ENCODE measurements around the gene FMNL2. TPM values are rescaled to one million over a fixed set of nuclear protein-coding genes. Genes with fewer than 3 reads are reported as not detected.
A peak's percentile ranks its signal among the peaks of the same experiment; 100 is the strongest.

Gene FMNL2
- total RNA-seq, 1 donor from 2014 or later = 34.3 TPM

DNA sequence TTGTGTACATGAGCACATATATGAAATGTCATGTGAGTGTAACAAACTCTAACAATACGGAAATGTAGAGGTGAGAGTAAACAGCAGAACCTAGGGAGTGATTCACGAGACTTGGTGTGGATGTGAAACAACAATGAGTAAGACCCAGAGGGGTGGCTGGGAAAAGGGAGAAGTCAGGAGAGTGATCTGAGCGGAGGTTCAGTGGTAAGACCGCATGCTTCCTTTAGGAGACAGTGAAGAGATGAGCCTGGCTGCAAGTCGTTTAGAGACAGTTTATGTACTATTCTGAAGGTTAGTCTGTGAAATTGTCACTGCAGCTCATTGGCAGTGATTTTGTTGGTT lies 231.7 kb downstream of the FMNL2 start:
- Mint-ChIP-seq H3K4me1 (ENCODE audit: low read depth, unreplicated experiment) (peaks cover 23% of the 10 kb centered on the region), H3K9me3 (ENCODE audit: unreplicated experiment) (no peaks in the 10 kb centered on the region), H3K4me3 (ENCODE audit: unreplicated experiment) (no peak overlapping the region), H3K36me3 (ENCODE audit: low read depth, unreplicated experiment) (peaks cover 8% of the 10 kb centered on the region), H3K27ac (ENCODE audit: unreplicated experiment) (peak overlapping the region; percentile 22), H3K27me3 (ENCODE audit: low read depth, unreplicated experiment) (no peaks in the 10 kb centered on the region)
- no peaks in the 10 kb centered on the region for H3K79me2 ChIP-seq (ENCODE audit: insufficient read depth, low read length)
- no peak overlapping the region for H2AFZ ChIP-seq (ENCODE audit: low read depth, low read length)
- no peaks in the 10 kb centered on the region for H3K27me3 ChIP-seq (ENCODE audit: insufficient read depth, low read length)
- H3K4me1 ChIP-seq (ENCODE audit: insufficient read depth, low read length) = peaks cover 18% of the 10 kb centered on the region
- FAIRE-seq (peak; percentile 86), DNase-seq (ENCODE audit: low read depth) (peak; percentile 55)
- peaks cover 3% of the 10 kb centered on the region for H3K36me3 ChIP-seq (ENCODE audit: insufficient read depth, low read length)
- H3K4me2 ChIP-seq (ENCODE audit: low read length) = peak overlapping the region; percentile 45
- H3K4me3 ChIP-seq (ENCODE audit: insufficient read depth, low read depth, low read length) = no peak overlapping the region
- H3K9ac ChIP-seq (ENCODE audit: low read length) = no peak overlapping the region
- H4K20me1 ChIP-seq (ENCODE audit: insufficient read depth, low read length) = no peaks in the 10 kb centered on the region
- H3K27ac ChIP-seq (ENCODE audit: low read depth, low read length) = no peak overlapping the region
- no peaks in the 10 kb centered on the region for H3K9me3 ChIP-seq (ENCODE audit: insufficient read depth, low read depth, low read length)
- TF ChIP-seq, protein P1, sequence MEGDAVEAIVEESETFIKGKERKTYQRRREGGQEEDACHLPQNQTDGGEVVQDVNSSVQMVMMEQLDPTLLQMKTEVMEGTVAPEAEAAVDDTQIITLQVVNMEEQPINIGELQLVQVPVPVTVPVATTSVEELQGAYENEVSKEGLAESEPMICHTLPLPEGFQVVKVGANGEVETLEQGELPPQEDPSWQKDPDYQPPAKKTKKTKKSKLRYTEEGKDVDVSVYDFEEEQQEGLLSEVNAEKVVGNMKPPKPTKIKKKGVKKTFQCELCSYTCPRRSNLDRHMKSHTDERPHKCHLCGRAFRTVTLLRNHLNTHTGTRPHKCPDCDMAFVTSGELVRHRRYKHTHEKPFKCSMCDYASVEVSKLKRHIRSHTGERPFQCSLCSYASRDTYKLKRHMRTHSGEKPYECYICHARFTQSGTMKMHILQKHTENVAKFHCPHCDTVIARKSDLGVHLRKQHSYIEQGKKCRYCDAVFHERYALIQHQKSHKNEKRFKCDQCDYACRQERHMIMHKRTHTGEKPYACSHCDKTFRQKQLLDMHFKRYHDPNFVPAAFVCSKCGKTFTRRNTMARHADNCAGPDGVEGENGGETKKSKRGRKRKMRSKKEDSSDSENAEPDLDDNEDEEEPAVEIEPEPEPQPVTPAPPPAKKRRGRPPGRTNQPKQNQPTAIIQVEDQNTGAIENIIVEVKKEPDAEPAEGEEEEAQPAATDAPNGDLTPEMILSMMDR (IDR thresholded peaks at IDR 0.05; ENCODE audit: insufficient read depth, low read depth, low read length) = no peak
- TF ChIP-seq EZH2 (IDR thresholded peaks at IDR 0.05; ENCODE audit: insufficient read depth, low read length) = no peak

DNA sequence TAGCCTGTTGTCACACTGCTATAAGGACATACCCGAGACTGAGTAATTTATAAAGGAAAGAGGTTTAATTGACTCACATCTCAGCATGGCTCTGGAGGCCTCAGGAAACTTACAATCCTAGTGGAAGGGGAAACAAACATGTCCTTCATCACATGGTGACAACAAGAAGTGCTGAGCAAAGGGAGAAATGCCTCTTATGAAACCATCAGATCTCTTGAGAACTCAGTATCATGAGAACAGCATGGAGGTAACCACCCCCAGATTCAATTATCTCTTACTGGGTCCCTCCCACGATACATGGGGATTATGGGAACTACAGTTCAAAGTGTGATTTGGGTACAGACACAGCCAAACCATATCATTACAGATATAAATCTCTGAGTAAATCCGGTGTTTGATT lies 233.6 kb downstream of the FMNL2 start:
- H3K4me2 ChIP-seq (ENCODE audit: low read length) = no peak overlapping the region
- H2AFZ ChIP-seq (ENCODE audit: low read depth, low read length) = no peak overlapping the region
- no peak overlapping the region for H3K27ac Mint-ChIP-seq (ENCODE audit: unreplicated experiment)
- no peaks in the 10 kb centered on the region for H3K27me3 Mint-ChIP-seq (ENCODE audit: low read depth, unreplicated experiment)
- no peaks in the 10 kb centered on the region for H3K79me2 ChIP-seq (ENCODE audit: insufficient read depth, low read length)
- peaks cover 31% of the 10 kb centered on the region for H3K4me1 Mint-ChIP-seq (ENCODE audit: low read depth, unreplicated experiment)
- H3K4me3 Mint-ChIP-seq (ENCODE audit: unreplicated experiment) = no peak overlapping the region
- no peak for FAIRE-seq
- DNase-seq (ENCODE audit: low read depth) = no peak
- H4K20me1 ChIP-seq (ENCODE audit: insufficient read depth, low read length) = no peaks in the 10 kb centered on the region
- H3K9me3 Mint-ChIP-seq (ENCODE audit: unreplicated experiment) = no peaks in the 10 kb centered on the region
- H3K9ac ChIP-seq (ENCODE audit: low read length) = no peak overlapping the region
- peaks cover 24% of the 10 kb centered on the region for H3K4me1 ChIP-seq (ENCODE audit: insufficient read depth, low read length)
- H3K4me3 ChIP-seq (ENCODE audit: insufficient read depth, low read depth, low read length) = no peak overlapping the region
- peaks cover 8% of the 10 kb centered on the region for H3K36me3 Mint-ChIP-seq (ENCODE audit: low read depth, unreplicated experiment)
- H3K27me3 ChIP-seq (ENCODE audit: insufficient read depth, low read length) = no peaks in the 10 kb centered on the region
- TF ChIP-seq EZH2 (IDR thresholded peaks at IDR 0.05; ENCODE audit: insufficient read depth, low read length) = no peak
- TF ChIP-seq, protein P1 (IDR thresholded peaks at IDR 0.05; ENCODE audit: insufficient read depth, low read depth, low read length) = no peak
- no peaks in the 10 kb centered on the region for H3K9me3 ChIP-seq (ENCODE audit: insufficient read depth, low read depth, low read length)
- H3K36me3 ChIP-seq (ENCODE audit: insufficient read depth, low read length) = no peaks in the 10 kb centered on the region
- H3K27ac ChIP-seq (ENCODE audit: low read depth, low read length) = no peak overlapping the region

DNA sequence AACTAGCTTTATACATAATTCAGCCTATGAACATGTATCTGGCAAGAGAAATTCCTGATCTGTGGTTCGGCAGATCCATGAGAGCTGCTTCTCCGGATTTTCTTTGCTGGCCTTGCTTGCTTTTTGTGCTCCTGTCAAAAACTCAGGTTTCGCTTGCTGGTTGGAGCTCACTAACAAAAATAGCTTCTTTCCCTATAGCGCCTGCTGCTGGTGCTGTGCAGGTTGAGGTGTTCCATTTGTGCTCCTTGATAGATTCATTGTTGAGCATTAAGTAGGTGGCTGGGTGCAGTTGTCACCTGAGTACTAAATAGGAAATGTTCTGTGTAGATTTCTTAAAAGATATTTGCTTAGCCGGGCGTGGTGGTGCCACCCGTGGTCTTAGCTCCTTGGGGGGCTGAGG lies 234.2 kb downstream of the FMNL2 start:
- DNase-seq (ENCODE audit: low read depth) (no peak), FAIRE-seq (no peak)
- no peaks in the 10 kb centered on the region for H3K36me3 ChIP-seq (ENCODE audit: insufficient read depth, low read length)
- H4K20me1 ChIP-seq (ENCODE audit: insufficient read depth, low read length) = no peaks in the 10 kb centered on the region
- H3K27ac ChIP-seq (ENCODE audit: low read depth, low read length) = no peak overlapping the region
- H3K4me1 ChIP-seq (ENCODE audit: insufficient read depth, low read length) = peaks cover 24% of the 10 kb centered on the region
- Mint-ChIP-seq H3K4me3 (ENCODE audit: unreplicated experiment) (no peak overlapping the region), H3K27me3 (ENCODE audit: low read depth, unreplicated experiment) (no peaks in the 10 kb centered on the region), H3K4me1 (ENCODE audit: low read depth, unreplicated experiment) (peaks cover 28% of the 10 kb centered on the region), H3K9me3 (ENCODE audit: unreplicated experiment) (no peaks in the 10 kb centered on the region), H3K27ac (ENCODE audit: unreplicated experiment) (no peak overlapping the region), H3K36me3 (ENCODE audit: low read depth, unreplicated experiment) (peaks cover 7% of the 10 kb centered on the region)
- H3K27me3 ChIP-seq (ENCODE audit: insufficient read depth, low read length) = no peaks in the 10 kb centered on the region
- no peak overlapping the region for H3K4me2 ChIP-seq (ENCODE audit: low read length)
- H3K79me2 ChIP-seq (ENCODE audit: insufficient read depth, low read length) = no peaks in the 10 kb centered on the region
- H3K9me3 ChIP-seq (ENCODE audit: insufficient read depth, low read depth, low read length) = no peaks in the 10 kb centered on the region
- H2AFZ ChIP-seq (ENCODE audit: low read depth, low read length) = no peak overlapping the region
- TF ChIP-seq EZH2 (IDR thresholded peaks at IDR 0.05; ENCODE audit: insufficient read depth, low read length) = no peak
- TF ChIP-seq, protein P1 (IDR thresholded peaks at IDR 0.05; ENCODE audit: insufficient read depth, low read depth, low read length) = no peak
- no peak overlapping the region for H3K9ac ChIP-seq (ENCODE audit: low read length)
- no peak overlapping the region for H3K4me3 ChIP-seq (ENCODE audit: insufficient read depth, low read depth, low read length)

All from astrocyte (in vitro differentiated cells and primary cell).